GM18858 (cell line): ENCODE measurements around the gene TTC6.
"Not testable (repeated sequence)": the region's sequence is repeated elsewhere in the genome, so short reads cannot be mapped to it uniquely, and the experiment has no call there.

Source experiments
- ATAC-seq: cut with Tn5 transposase; IDR thresholded peaks from one replicate; pipeline ENCODE4 v1.9.1; 2021; ENCODE audit not compliant: unreplicated experiment

The TTC6 gene, protein sequence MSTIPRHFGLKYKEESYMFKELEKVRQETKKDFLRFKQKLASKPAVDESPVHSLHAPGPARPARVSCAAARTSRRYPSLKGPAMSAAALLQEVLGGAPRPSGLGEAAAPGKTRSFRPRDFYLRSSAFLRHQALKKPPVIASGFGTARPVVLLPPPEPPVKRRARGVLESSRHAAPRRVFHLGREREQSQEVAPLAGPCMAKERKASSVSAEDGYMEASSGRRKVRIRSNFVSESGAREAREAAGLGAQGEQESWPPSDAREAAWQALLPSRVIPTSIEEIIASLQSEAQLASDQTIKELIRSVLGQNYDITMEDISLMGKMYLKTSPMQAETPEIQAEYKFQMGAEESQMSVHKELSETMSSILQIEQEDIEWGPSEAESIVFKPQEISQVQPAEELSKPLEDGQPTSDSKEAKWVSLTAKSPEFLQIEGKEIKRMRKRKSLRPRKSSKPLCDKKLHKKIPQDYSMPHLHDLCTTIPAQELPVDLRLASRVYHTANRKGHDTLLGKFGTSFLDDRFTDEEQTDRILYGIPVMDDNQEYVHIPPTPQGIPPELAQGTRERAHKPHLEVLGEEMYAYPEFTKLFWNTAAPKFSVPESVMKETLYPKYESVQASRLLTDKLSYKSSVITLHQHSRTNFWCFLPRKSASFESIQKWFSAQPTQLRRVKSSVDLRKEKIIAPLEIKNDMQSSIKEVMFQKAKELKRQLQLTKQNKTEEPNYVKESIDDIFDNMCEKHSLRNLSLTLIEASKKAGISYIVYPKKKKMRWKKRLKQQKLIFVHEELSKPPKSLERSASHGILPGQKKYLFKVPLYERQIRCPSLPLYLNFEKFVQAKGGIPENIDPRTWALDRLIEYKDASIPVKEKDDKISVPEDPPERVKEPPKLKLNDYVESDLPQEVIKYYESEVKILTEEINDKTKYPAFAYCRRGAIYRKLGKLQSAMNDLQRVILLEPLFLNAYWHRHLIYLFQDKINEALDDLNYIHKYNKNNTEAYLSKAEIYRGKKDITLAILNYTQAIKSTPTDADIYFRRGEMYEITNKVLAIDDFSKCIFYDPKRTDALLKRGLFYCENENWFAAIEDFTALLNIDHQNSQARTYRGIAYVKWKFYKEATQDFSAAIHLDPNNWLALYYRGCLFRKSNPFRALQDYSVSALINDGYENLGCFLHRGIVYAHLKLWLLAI (N-terminal part only)

DNA sequence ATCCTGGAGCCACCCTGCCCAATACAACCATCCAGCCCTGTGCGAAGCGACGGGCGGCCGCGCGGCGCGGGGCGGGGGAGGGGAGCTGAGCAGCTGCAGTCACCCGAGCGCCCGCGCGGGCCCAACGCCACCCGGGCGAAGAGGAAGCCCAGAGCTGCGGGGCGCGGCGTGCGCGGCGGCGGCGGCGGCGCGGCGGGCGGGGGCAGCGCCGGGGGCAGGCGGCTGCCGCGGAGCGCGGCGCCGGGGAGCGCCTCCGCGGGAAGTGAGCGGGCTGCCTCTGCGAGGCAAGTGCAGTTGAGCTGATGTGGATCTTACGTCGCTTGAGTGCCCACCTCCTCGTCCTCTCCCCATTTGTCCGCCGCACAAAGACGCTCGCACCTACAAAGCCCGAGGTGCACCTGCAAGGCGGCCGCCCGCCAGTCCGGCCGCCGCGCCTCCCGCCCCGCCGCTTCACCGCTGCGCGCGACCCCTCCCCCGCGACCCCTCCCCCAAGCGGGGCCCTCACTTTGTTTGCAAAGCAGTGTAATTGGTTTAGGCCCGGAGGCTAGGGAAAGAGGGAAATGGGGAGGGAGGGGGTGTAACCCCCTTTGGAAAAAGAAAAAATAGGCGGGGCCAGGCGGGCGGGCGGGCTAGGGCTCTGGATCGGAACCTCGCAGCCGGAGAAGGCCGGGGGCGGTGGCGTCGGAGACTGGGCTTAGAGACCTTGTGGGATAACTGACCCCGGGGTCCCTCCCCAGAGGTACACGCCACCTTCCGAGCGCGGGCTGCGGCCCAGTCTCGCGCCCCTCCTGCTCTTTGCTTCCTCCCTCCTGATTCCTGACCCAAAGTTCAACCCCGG, at the start of gene TTC6, which contains the start of gene FOXA1:
TSS of gene TTC6 (plus strand) at position 659 of the 838 bp plus-strand sequence. CDS start 26,436 bp downstream, outside the sequence.
TSS of gene FOXA1 (minus strand) at position 279 of the 838 bp plus-strand sequence. CDS start at position 2, 277 bp downstream.
- no peak for ATAC-seq

DNA sequence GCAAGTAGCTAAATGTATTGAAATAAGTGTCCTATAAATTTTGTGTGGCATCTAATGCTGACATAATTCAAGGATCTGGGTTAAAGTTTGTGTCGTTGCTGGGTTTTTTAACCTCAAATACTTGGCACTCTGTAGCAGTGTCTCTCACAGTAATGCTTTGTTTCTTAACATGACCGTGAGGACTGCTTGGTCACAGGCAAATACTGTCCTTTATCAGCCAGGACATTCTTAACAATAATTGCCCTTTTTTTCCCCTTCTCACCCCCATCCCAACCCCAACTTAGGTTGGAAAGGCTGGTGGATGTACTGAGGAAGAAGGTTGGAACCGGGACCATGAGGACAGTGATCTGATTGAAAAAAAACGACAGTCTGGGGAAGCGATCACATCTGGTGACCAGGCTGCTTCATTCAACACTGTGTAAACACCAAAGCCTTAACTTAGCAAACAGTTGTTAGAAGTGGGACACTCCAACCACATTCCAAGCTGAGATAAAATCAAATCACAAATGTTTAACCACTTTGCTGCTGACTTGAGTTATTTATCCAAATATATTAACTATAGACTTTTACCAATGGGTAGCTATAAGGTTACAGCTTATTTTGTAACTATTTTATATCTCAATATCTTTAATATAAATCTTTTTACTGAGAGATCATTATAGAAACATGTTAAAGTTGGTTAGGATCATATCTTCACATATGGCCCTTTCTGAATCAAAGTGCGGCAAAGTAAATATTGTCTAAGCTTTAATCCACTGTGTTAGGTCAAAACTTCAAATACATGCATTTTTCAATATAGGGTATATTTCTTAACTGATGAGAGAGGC, 48.6 kb upstream of the TTC6 start:
- ATAC-seq: no peak

DNA sequence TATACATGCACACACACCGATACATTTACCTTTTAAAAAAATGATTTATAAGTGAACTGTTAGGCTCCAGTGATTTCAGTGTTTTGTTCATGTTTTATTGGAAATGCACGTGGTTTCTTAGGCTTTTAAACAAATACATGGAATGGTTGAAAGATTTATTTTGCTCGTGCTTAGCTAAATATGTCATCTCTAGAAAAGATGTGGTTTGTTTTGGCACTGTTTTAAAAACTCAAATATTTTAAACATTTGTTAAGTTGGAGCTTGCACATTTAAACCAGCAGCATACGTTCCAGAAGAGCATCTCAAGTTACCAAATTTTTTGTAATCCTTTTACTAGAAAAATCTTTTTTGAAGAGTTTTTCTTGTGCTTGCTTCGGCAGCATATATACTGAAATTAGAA, 44.9 kb upstream of the TTC6 start:
- ATAC-seq: no peak

DNA sequence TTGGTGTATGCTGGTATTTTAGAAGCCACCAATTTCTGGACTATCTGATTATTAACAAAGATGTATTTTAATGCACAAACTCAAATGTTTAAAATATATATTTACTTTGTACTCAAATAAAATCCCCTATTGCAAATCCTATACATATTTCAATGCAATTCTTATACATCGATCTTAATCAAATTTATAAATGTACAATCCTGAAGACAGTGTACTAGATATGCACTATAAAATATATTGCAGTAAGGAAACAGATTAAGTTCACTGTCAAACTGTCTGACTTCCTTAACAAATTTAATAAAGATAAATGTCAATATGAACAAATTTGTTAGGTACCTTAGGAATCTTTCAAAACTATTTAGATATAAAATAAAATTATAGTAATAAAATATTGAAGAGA, 44.3 kb upstream of the TTC6 start:
- no peak for ATAC-seq

DNA sequence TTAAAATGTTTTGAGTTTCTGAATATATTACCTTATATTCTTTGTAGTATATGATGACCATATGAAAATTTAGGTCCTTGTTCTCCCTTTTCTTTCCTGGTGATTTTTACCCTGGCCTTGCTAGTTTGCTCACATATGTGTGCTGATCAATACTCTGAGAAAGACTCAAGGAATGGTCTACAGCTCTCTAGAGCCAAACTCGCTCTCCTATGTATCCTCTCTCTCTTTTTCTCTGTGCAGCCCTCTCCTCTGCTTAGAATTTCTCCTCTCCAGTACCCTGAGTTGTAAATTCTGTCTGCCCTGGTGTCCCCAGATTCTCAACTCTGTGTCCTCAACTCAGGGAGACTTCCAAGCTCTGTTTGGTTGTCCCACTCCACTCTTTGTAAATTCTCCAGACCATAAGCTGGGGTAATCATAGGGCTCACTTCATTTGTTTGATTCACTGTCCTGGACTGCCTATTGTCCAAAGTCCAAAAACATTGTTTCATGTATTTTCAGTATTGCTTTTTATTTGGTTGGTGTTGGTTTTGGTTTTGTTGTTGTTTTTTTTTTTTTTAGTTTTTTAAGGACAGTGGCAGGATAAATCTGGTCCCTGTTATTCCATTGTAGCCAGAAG, 41.4 kb upstream of the TTC6 start:
- ATAC-seq: no peak

DNA sequence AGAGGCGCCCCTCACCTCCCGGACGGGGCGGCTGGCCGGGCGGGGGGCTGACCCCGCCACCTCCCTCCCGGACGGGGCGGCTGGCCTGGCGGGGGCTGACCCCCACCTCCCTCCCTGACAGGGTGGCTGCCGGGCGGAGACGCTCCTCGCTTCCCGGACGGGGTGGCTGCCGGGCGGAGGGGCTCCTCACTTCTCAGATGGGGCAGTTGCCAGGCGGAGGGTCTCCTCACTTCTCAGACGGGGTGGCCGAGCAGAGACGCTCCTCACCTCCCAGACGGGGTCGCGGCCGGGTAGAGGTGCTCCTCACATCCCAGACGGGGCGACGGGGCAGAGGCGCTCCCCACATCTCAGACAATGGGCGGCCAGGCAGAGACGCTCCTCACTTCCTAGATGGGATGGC, 39.8 kb upstream of the TTC6 start:
- ATAC-seq: not testable (repeated sequence)

DNA sequence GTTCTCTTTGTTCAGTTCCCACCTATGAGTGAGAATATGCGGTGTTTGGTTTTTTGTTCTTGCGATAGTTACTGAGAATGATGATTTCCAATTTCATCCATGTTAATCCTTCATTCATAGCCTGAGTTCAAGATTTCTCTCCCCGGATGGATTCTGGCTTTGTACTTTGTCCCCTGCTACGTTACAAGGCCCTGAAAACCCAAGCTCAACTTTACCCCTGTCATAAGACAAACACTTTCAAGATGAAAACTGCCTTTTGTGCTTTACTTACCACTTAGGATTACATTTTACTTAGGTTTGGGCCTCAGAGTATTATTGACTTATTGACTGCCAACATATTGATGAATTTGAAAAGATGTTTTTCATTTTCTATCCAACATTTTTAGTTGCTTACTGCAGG, 36.7 kb upstream of the TTC6 start:
- ATAC-seq: no peak

DNA sequence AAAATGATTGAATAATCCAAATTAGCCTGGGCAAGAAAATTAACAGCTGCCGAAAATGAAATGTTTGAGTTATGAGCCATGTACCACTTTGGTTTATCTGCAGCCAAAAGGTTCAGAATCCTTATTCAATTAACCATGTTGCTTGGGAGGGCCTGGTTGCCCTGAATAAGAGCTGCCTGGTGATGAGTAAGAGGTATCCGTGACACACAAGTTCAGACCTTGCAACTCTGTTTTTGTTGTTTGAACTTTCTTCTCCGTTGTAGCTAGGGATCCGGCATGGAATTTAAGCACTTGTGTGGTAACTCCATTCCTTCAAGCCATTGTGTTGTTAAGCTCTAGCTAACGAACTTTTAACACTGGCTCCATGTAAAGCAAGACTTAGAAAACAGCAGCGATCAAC, 36.0 kb upstream of the TTC6 start:
- no peak for ATAC-seq

DNA sequence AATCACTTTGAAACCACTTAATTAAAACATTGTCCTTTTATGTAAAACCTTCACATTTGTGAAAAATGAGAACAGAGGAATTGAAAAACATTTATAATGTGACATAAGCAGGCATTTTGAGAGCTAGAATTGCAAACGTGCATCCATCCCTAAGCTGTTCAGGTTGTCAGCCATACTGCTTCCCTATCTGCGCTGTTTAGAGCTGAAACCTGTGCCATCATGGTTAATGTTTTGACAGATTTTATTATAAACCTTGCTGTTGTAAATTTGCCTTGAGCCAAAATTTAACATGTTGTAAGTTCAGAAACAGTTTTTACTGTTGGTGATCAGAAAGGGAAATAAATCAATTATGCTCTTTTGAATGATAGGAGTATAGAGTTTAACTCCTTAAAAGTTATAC, 32.2 kb upstream of the TTC6 start:
- ATAC-seq: no peak

DNA sequence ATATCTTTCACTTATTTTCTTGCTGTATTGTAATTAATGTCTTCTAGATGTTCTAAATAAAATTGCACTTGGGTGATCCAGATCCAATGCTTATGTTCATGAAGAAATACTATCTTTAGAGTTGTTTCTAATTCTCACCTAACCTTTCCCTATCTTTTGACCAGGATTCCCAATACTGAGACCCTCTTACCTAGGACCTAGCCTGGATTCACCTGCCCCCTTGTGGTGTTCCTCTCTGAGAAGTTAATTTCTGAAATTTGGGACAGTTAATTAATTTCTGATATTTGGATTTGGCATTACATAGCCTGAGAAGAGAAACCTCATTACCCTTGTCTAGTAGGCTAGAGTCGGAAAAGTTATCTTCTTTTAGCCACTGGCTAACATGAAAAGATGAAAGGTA, 29.9 kb upstream of the TTC6 start:
- ATAC-seq: no peak

DNA sequence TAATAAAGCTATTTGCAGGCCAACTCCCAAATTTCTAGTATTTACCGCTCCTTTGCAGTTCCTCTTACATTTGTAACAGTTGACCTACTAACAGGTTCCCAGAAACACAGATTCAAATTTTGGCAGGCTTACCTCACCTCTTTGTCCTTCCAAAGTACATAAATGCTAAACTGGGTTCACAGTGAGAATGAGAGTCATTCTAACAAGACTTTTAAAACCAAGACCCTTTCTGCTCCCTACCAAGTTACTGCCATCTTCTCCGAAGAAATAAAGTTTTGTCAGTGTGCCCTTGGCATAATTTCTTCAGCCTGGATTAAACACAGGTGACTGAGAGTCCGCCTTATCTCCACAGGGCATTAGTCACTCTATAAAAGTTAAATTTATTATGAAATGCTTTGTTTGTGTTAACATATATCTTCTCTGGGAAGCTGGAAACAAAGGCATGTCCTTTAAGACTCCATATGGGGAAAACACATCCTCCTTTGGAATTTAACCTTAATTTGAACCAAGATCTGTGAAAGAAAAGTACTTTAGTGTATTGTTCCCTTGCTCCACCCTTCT, 28.5 kb upstream of the TTC6 start:
- ATAC-seq: no peak

DNA sequence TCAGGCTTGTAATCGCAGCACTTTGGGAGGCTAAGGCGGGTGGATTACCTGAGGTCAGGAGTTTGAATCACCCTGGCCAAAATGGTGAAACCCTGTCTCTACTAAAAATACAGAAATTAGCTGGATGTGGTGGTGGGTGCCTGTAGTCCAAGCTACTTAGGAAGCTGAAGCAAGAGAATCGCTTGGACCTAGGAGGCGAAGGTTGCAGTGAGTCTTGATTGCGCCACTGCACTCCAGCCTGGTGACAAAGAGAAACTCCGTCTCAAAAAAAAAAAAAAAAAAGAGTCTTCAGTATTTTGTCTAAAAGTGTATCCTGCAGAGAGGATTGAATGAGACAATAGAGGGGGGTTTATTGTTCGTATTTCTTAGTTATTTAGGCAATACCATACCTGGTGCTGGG, 25.7 kb upstream of the TTC6 start:
- no peak for ATAC-seq

DNA sequence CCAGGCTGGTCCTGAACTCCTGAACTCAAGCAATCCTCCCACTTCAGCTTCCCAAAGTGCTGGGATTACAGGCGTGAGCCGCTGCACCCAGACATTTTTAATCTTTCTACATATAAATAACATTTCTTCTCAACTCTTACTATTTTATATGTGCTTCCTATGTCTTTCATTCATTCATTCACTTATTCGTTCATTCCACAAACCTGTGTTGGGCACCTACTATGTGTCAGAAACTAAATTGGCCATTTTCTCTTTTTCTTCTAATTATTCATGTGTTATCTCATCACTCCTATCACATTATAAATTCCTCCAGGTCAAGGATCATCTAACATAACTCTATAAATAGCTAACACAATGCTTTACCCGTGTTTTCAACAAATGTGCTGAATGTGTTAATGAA, 24.0 kb upstream of the TTC6 start:
- ATAC-seq: no peak

DNA sequence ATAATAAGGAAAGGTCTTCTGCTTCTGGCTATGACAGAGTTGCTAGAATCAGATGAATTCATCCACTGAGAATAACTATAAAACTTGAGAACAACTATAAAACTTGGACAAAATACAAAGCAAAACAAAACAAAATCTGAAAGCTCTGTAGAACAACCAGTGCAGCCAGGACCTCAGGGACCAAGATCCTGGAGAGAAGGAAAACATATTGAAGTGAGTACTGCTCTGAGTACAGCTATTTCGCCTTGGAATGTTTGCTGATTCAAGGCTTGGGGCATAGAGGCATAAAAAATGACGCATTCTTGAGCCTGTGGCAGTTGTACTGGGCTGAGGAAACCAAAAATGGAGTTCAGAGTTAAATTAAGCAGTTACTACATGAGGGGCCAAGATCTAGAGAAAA, 22.1 kb upstream of the TTC6 start:
- no peak for ATAC-seq

DNA sequence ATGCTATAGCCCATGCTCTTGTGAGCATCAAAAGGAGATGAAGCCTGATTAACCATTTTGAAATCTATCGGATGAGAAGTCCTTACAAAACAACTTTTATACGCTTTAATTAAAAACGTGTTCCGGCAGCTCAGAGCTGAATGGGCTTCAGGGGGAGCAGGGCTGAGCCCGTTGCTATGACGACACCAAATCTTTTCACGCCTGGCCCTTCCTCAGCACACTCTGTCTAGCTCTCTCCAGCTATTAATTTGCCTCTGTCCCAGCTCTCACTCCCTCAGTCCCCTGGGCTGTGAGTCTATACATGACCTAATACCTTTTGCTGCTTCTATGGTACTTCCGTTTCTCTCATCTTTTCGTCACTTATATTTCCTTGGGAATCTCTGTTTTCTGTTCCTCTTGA, 16.2 kb upstream of the TTC6 start:
- no peak for ATAC-seq

DNA sequence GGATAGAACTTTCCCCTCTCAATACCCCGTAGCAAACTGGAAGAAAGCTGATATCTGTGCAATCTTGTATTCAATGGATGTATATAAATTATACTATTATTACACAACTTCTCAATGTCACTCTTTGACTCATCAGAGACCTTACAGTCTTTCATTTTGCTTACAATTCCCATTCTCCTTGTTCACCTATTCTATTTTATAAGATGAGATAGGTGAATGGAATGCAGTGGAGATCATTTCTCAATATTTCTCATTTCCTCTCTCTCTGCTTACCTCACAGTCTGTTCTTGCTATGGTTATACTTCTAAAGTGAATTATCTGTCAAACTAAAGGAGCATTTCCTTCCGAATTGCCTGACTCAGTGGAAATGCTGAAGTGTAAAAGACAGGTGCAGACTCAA, 15.3 kb upstream of the TTC6 start:
- ATAC-seq: no peak

DNA sequence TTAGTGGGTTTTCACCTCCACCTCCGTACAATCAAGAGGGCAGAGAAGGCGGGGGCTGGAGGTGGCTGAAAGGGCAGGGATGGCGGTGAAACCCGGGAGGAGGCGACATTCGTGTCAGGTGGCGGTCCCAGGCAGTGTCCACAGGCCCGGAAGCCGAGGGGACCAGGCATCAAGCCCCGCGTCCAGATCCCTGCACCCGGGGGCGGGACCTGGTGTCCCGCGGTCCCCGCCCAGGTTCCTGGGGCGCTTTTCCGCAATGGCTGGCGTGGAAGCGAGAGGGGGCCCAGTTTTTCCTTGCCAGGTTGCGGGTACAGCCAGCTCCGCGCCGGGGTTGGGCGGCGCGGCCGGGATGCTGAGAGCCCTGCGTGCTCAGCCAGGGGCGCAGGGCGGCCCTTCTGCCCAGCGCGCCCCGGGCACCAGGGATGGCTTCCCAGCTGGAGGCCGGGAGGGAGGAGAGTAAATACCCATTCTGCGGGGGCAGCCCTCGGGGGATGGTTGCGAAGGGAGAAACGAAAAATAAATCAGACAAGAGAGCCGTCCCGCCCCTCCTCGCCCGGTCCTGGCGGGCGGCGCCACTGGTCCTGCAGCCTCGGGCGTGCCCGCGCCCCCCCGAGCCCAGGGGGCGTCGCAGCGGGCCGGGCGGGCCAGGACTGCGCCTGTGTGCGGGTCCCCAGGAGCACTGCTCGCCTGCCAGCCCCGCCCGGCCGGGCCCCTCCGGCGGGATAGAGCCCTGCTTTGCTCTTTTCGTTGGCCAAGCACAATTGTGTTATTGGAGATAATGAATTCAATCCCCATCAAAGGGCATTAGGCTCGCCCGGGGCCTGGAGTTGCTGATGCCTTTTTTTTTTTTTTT, 11.8 kb upstream of the TTC6 start:
- ATAC-seq: no peak
